HCT116 (cell line): ENCODE measurements around the gene SCN10A. TPM values are rescaled to one million over a fixed set of nuclear protein-coding genes. Genes with fewer than 3 reads are reported as not detected.
A peak's percentile ranks its signal among the peaks of the same experiment; 100 is the strongest.

Experiments
- ATAC-seq: fragments of 200-7000 bp; cut with Tn5 transposase; 2 replicates; pipeline ENCODE4 v1.9.1; 2020; ENCODE audit warnings: mild to moderate bottlenecking, moderate library complexity
- BruUV-seq: library from RNA; stranded (reverse); fragments of 400-500 nt; replicated peaks from 2 replicates; lab custom pipeline; 2021; lab: Mats Ljungman, UMichigan
- CTCF ChIA-PET: fragments of 300-600 bp; sonication (Branson Sonifier 250); formaldehyde crosslinking; loops from one replicate; lab custom pipeline; 2021; ENCODE audit warnings: antibody characterized with exemption; lab: Charles Lee
- POLR2A ChIA-PET: fragments of 300-600, 350-600 bp; sonication (Branson Sonifier 250); formaldehyde crosslinking; loops from one replicate; lab custom pipeline; 2021; ENCODE audit warnings: antibody characterized with exemption; lab: Charles Lee
- RAD21 ChIA-PET, 2 experiments: fragments of 300-600 bp; sonication (Branson Sonifier 250); formaldehyde crosslinking; loops; one replicate each; lab custom pipeline; 2023; ENCODE audit warnings: low total read pairs in 2 of 2; ENCODE audit not compliant: uncharacterized antibody in 2 of 2, unreplicated experiment in 2 of 2, low non-redundant PET in 1 of 2; lab: Charles Lee
- DNase-seq: peaks from one replicate; pipeline ENCODE4 v3.0.0-alpha.2; 2010; ENCODE audit warnings: low read depth, low spot score
- H2AFZ ChIP-seq: fragments of 200-600 bp; shearing (Covaris generic), sonication (generic); 2 replicates; pipeline ENCODE4 v1.6.1; 2017; ENCODE audit warnings: low read depth, mixed run types, mixed read lengths, antibody characterized with exemption, low read length; ENCODE audit not compliant: poor library complexity, severe bottlenecking
- H3K27ac ChIP-seq: 2 replicates; pipeline ENCODE4 v1.5.1; 2012; ENCODE audit warnings: low read depth, low read length
- H3K27me3 ChIP-seq: fragments of 200-600 bp; sonication (generic); 2 replicates; pipeline ENCODE4 v1.6.1; 2016; ENCODE audit warnings: mixed run types, low read length, mixed read lengths; ENCODE audit not compliant: insufficient read depth
- H3K36me3 ChIP-seq, 2 experiments: fragments of 200-500 bp in 1 of 2; fragments of 200-600 bp in 1 of 2; sonication (Bioruptor generic) in 1 of 2; sonication (generic) in 1 of 2; 2 replicates each; pipeline versions ENCODE4 v1.5.1 to v1.6.1; 2014 to 2016; ENCODE audit warnings: low read length in 2 of 2, inconsistent platforms in 1 of 2, mixed read lengths in 1 of 2, mixed run types in 1 of 2; ENCODE audit not compliant: insufficient read depth in 2 of 2, control insufficient read depth in 1 of 2
- H3K4me1 ChIP-seq, 2 experiments: fragments of 200-600 bp in 1 of 2; sonication (generic) in 1 of 2; 2 replicates each; pipeline versions ENCODE4 v1.5.1 to v1.6.1; 2012 to 2017; ENCODE audit warnings: low read length in 2 of 2, inconsistent platforms in 1 of 2, mild to moderate bottlenecking in 1 of 2, mixed read lengths in 1 of 2, mixed run types in 1 of 2, moderate library complexity in 1 of 2; ENCODE audit not compliant: insufficient read depth in 2 of 2, control insufficient read depth in 1 of 2
- H3K4me2 ChIP-seq: fragments of 200-600 bp; sonication (generic); 2 replicates; pipeline ENCODE4 v1.6.1; 2017; ENCODE audit warnings: mixed run types, low read length, mixed read lengths
- H3K4me3 ChIP-seq, 2 experiments: fragments of 200-600 bp in 1 of 2; sonication (generic) in 1 of 2; replicated peaks in 1 of 2; 2 replicates each; pipeline ENCODE4 v1.5.1; 2011 to 2016; ENCODE audit warnings: low read length in 2 of 2, control low read depth in 1 of 2, low read depth in 1 of 2, mild to moderate bottlenecking in 1 of 2, mixed read lengths in 1 of 2, mixed run types in 1 of 2
- H3K79me2 ChIP-seq: fragments of 200-600 bp; sonication (generic); 2 replicates; pipeline ENCODE4 v1.6.1; 2017; ENCODE audit warnings: mild to moderate bottlenecking, mixed run types, low read length, moderate library complexity, mixed read lengths; ENCODE audit not compliant: insufficient read depth
- H3K9ac ChIP-seq: fragments of 200-600 bp; sonication (generic); 2 replicates; pipeline ENCODE4 v1.6.1; 2016; ENCODE audit warnings: low read length, mixed read lengths
- H3K9me2 ChIP-seq: fragments of 200-600 bp; sonication (generic), shearing (Covaris generic); 2 replicates; pipeline ENCODE4 v1.6.1; 2017; ENCODE audit warnings: mixed run types, mild to moderate bottlenecking, moderate library complexity; ENCODE audit not compliant: insufficient read depth
- H3K9me3 ChIP-seq, 2 experiments: fragments of 200-500 bp in 1 of 2; fragments of 200-600 bp in 1 of 2; sonication (Bioruptor generic) in 1 of 2; sonication (generic) in 1 of 2; 2 replicates each; pipeline ENCODE4 v1.6.1; 2014 to 2017; ENCODE audit warnings: low read length in 2 of 2, mixed read lengths in 2 of 2, inconsistent platforms in 1 of 2, low read depth in 1 of 2, mild to moderate bottlenecking in 1 of 2, mixed run types in 1 of 2, moderate library complexity in 1 of 2; ENCODE audit not compliant: control insufficient read depth in 1 of 2, insufficient read depth in 1 of 2
- H4K20me1 ChIP-seq: fragments of 200-600 bp; sonication (generic), shearing (Covaris generic); 2 replicates; pipeline ENCODE4 v1.6.1; 2017; ENCODE audit warnings: mixed run types, mild to moderate bottlenecking, moderate library complexity; ENCODE audit not compliant: insufficient read depth
- ATF3 ChIP-seq: IDR thresholded peaks from 2 replicates; pipeline ENCODE4 v1.6.1; 2012
- CEBPB ChIP-seq: IDR thresholded peaks from 2 replicates; pipeline ENCODE4 v1.6.1; 2012; ENCODE audit warnings: low read depth
- CTCF ChIP-seq, 3 experiments: fragments of 200-600 bp in 1 of 3; sonication (generic) in 1 of 3; IDR thresholded peaks in 2 of 3; conservative IDR thresholded peaks in 1 of 3; 2 replicates each; pipeline ENCODE4 v1.5.1; 2012 to 2017; ENCODE audit warnings: low read depth in 2 of 3, low read length in 2 of 3, antibody characterized with exemption in 1 of 3, borderline replicate concordance in 1 of 3, control low read depth in 1 of 3, mild to moderate bottlenecking in 1 of 3, mixed read lengths in 1 of 3, mixed run types in 1 of 3, moderate library complexity in 1 of 3; ENCODE audit not compliant: insufficient read depth in 1 of 3
- EGR1 ChIP-seq: IDR thresholded peaks from 2 replicates; pipeline ENCODE4 v1.6.1; 2012; ENCODE audit warnings: low read depth
- EZH2phosphoT487 ChIP-seq: fragments of 200-600 bp; IDR thresholded peaks from 2 replicates; pipeline ENCODE4 v1.6.1; 2018; ENCODE audit warnings: antibody characterized with exemption, borderline replicate concordance
- FOSL1 ChIP-seq: IDR thresholded peaks from 2 replicates; pipeline ENCODE4 v1.6.1; 2012; ENCODE audit warnings: low read depth
- JUND ChIP-seq: IDR thresholded peaks from 2 replicates; pipeline ENCODE4 v1.6.1; 2012
- MAX ChIP-seq: IDR thresholded peaks from 2 replicates; pipeline ENCODE4 v1.6.1; 2012
- POLR2A ChIP-seq: IDR thresholded peaks from 2 replicates; pipeline ENCODE4 v1.7.0; 2011; ENCODE audit warnings: borderline replicate concordance; ENCODE audit not compliant: insufficient read depth, insufficient read length; ENCODE audit errors: extremely low read depth
- POLR2AphosphoS5 ChIP-seq: IDR thresholded peaks from 2 replicates; pipeline ENCODE4 v1.6.1; 2011; ENCODE audit warnings: mild to moderate bottlenecking, low read depth, low read length, moderate library complexity
- RAD21 ChIP-seq: IDR thresholded peaks from 2 replicates; pipeline ENCODE4 v1.6.1; 2012; ENCODE audit warnings: low read depth, mild to moderate bottlenecking
- SIN3A ChIP-seq: IDR thresholded peaks from 2 replicates; pipeline ENCODE4 v1.6.1; 2012; ENCODE audit warnings: low read depth
- SP1 ChIP-seq: IDR thresholded peaks from 2 replicates; pipeline ENCODE4 v1.6.1; 2012; ENCODE audit warnings: low read depth
- TCF7L2 ChIP-seq: IDR thresholded peaks from 2 replicates; pipeline ENCODE4 v1.7.0; 2011; ENCODE audit warnings: borderline replicate concordance, inconsistent platforms; ENCODE audit not compliant: insufficient read depth, insufficient read length; ENCODE audit errors: extremely low read depth
- ZFX ChIP-seq: fragments of 450-650 bp; IDR thresholded peaks from 2 replicates; pipeline ENCODE4 v1.6.1; 2017
- ZNF274 ChIP-seq: fragments of 200-500 bp; sonication (Bioruptor generic); IDR thresholded peaks from 2 replicates; pipeline ENCODE4 v1.6.1; 2014; ENCODE audit warnings: mild to moderate bottlenecking, low read depth, low read length, inconsistent platforms
- intact Hi-C: fragments of 100-400 bp; cut with micrococcal nuclease; formaldehyde crosslinking; loops from 2 replicates; pipeline ENCODE4 v1.10.0; 2022
- total RNA-seq: library from RNA; stranded (reverse); gene quantifications from one replicate; pipeline ENCODE4 v1.2.1, GENCODE V29; 2021; ENCODE audit not compliant: unreplicated experiment
- TF ChIP-seq, protein P1 (sequence below): IDR thresholded peaks from 2 replicates; pipeline ENCODE4 v1.6.1; 2012; ENCODE audit warnings: low read depth

The SCN10A gene
- total RNA-seq, 1 experiment from 2014 or later, result not detected

DNA sequence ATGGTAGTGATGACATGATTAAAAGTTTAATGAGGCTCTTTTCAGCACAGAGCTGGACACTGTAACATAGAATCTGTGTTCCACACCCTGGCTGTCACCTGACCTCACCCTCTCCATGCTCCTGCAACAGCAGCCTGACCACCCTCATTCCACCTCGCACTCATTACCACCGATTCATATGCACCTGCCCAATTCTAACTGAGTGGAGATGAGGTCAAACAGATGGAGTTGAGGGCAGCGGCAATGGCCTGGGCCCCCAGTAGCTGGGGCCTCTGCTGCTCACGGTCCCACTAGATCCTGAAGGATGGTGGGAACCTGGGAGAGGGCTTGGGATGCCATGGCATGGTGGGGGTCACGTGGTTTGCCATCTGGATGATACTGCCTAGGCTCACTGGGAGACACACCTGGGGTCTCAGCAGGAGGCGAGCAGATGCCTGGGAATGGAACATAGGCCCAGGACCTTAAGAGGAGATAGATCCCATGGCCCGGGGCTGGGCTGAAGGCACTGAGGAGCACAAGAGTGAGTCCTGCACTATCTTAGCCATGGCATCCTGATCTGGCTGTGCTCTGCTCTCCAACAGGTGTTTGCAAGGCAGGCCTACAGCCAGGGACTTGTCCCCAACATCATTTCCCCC is 167.9 kb downstream of the SCN10A start:
- RAD21 ChIA-PET, result no interaction called here
- no peaks in the 10 kb centered on the region for H3K36me3 ChIP-seq
- H3K27me3 ChIP-seq, result no peaks in the 10 kb centered on the region
- H3K9me3 ChIP-seq, result no peaks in the 10 kb centered on the region
- no peaks in the 10 kb centered on the region for H3K9me2 ChIP-seq
- TF ChIP-seq POLR2AphosphoS5 (no peak), JUND (no peak), MAX (no peak), ATF3 (no peak), SP1 (no peak), CEBPB (no peak), TCF7L2 (no peak), SIN3A (no peak), FOSL1 (no peak), RAD21 (no peak), CTCF (IDR thresholded peaks at IDR 0.05 in 2 of 3, conservative IDR thresholded peaks at IDR 0.05 in 1 of 3; ENCODE audit: borderline replicate concordance in 1 of 3, insufficient read depth in 1 of 3, low read depth in 2 of 3, low read length in 2 of 3) (no peak), ZNF274 (no peak), EZH2phosphoT487 (no peak), EGR1 (no peak), ZFX (no peak), POLR2A (no peak)
- TF ChIP-seq, protein P1, sequence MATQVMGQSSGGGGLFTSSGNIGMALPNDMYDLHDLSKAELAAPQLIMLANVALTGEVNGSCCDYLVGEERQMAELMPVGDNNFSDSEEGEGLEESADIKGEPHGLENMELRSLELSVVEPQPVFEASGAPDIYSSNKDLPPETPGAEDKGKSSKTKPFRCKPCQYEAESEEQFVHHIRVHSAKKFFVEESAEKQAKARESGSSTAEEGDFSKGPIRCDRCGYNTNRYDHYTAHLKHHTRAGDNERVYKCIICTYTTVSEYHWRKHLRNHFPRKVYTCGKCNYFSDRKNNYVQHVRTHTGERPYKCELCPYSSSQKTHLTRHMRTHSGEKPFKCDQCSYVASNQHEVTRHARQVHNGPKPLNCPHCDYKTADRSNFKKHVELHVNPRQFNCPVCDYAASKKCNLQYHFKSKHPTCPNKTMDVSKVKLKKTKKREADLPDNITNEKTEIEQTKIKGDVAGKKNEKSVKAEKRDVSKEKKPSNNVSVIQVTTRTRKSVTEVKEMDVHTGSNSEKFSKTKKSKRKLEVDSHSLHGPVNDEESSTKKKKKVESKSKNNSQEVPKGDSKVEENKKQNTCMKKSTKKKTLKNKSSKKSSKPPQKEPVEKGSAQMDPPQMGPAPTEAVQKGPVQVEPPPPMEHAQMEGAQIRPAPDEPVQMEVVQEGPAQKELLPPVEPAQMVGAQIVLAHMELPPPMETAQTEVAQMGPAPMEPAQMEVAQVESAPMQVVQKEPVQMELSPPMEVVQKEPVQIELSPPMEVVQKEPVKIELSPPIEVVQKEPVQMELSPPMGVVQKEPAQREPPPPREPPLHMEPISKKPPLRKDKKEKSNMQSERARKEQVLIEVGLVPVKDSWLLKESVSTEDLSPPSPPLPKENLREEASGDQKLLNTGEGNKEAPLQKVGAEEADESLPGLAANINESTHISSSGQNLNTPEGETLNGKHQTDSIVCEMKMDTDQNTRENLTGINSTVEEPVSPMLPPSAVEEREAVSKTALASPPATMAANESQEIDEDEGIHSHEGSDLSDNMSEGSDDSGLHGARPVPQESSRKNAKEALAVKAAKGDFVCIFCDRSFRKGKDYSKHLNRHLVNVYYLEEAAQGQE, result no peak
- no peak overlapping the region for H3K9ac ChIP-seq
- peaks cover 11 to 26% of the 10 kb centered on the region in 2 experiments for H3K4me1 ChIP-seq
- POLR2A ChIA-PET, result no interaction called here
- H3K4me2 ChIP-seq, result peak overlapping the region; percentile 91
- CTCF ChIA-PET, result interaction anchor here (0.8 to 1.3 kb wide), 3 partner anchors 10 to 196 kb away, joined by 3 read pairs; no protein-coding TSS in a partner anchor
- no peak overlapping the region; a peak in 1 of 4 replicates for H3K4me3 ChIP-seq
- no peaks in the 10 kb centered on the region for H3K79me2 ChIP-seq
- intact Hi-C loops, result loop anchor here (5.0 kb wide), 1 partner anchor 354 kb away; no protein-coding TSS in a partner anchor
- no peak overlapping the region for H2AFZ ChIP-seq
- DNase-seq, result no peak
- H4K20me1 ChIP-seq, result no peaks in the 10 kb centered on the region
- no peak overlapping the region for H3K27ac ChIP-seq
- TSS peak; percentile 43 for BruUV-seq
- ATAC-seq, result no peak
